Measurements from ENCODE around the gene B4GALT7.

B4GALT7 gene

GRCh38 chr5:177595026-177595585 lies 4.8 kb upstream of the B4GALT7 start:
- Histone ChIP-seq H3K4me1 (ENCODE audit: insufficient read depth, low read length) (no peaks in the 10 kb centered on the region), H3K4me3 (ENCODE audit: low read length) (no peak overlapping the region), H3K27ac (ENCODE audit: low read length) (no peak overlapping the region), H3K9ac (ENCODE audit: low read depth, low read length) (no peak overlapping the region), H3K36me3 (ENCODE audit: insufficient read depth, low read depth, low read length) (peaks cover 37% of the 10 kb centered on the region), H3K27me3 (ENCODE audit: insufficient read depth, low read length) (peaks cover 19% of the 10 kb centered on the region), H3K9me3 (ENCODE audit: insufficient read depth, low read depth, low read length) (no peaks in the 10 kb centered on the region)

GRCh38 chr5:177595991-177596774 lies 3.7 kb upstream of the B4GALT7 start:
- Histone ChIP-seq H3K9me3 (ENCODE audit: insufficient read depth, low read depth, low read length) (no peaks in the 10 kb centered on the region), H3K9ac (ENCODE audit: low read depth, low read length) (no peak overlapping the region), H3K27ac (ENCODE audit: low read length) (no peak overlapping the region), H3K4me1 (ENCODE audit: insufficient read depth, low read length) (no peaks in the 10 kb centered on the region), H3K27me3 (ENCODE audit: insufficient read depth, low read length) (peaks cover 15% of the 10 kb centered on the region), H3K4me3 (ENCODE audit: low read length) (no peak overlapping the region), H3K36me3 (ENCODE audit: insufficient read depth, low read depth, low read length) (peaks cover 37% of the 10 kb centered on the region)

DNA sequence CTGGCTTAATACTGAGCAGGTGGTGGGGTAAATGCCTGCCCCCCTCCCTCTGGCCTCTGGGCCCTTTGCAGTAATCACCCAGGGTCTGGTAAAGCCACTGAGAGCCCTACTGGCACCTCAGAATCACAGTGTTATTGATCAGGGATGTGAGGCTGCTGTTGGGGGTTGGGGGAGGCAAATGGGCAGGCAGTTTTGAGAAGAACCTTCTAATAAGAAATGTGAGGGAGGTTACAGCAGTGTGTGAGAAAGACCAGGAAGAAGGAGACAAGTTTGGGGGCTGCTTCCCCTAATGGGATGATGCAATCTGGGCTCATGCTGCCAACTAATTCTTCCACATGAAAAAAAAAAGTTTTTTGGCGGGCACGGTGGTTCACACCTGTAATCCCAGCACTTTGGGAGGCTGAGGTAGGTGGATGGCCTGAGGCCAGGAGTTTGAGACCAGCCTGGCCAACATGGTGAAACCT lies 3.1 kb upstream of the B4GALT7 start:
- no peaks in the 10 kb centered on the region for H3K4me1 ChIP-seq (ENCODE audit: insufficient read depth, low read length)
- H3K27ac ChIP-seq (ENCODE audit: low read length), result no peak overlapping the region
- H3K9me3 ChIP-seq (ENCODE audit: insufficient read depth, low read depth, low read length), result no peaks in the 10 kb centered on the region
- H3K36me3 ChIP-seq (ENCODE audit: insufficient read depth, low read depth, low read length), result peaks cover 37% of the 10 kb centered on the region
- peaks cover 17% of the 10 kb centered on the region for H3K27me3 ChIP-seq (ENCODE audit: insufficient read depth, low read length)
- no peak overlapping the region for H3K4me3 ChIP-seq (ENCODE audit: low read length)
- H3K9ac ChIP-seq (ENCODE audit: low read depth, low read length), result no peak overlapping the region

DNA sequence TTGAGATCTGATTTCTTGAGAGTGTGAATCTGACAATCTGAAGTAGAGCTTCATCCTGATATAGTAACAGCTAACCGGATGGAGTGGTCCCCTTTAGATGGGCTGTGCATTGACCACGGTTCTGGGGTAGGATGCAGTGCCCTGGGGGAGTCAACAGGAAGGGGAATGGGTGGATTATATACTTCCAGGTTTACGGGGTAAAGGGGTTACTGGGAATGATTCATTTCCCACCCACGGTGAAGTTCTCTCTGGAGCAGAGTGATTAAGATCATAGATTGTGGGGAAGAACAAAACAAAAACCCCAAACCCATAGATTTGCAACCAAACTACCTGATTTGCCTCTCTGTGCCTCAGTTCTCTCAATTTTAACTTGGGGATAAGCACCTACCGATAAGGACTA lies 1.5 kb upstream of the B4GALT7 start:
- Histone ChIP-seq H3K9ac (ENCODE audit: low read depth, low read length) (no peak overlapping the region), H3K36me3 (ENCODE audit: insufficient read depth, low read depth, low read length) (peaks cover 33% of the 10 kb centered on the region), H3K27me3 (ENCODE audit: insufficient read depth, low read length) (peaks cover 17% of the 10 kb centered on the region), H3K27ac (ENCODE audit: low read length) (no peak overlapping the region), H3K4me1 (ENCODE audit: insufficient read depth, low read length) (no peaks in the 10 kb centered on the region), H3K4me3 (ENCODE audit: low read length) (no peak overlapping the region), H3K9me3 (ENCODE audit: insufficient read depth, low read depth, low read length) (no peaks in the 10 kb centered on the region)

DNA sequence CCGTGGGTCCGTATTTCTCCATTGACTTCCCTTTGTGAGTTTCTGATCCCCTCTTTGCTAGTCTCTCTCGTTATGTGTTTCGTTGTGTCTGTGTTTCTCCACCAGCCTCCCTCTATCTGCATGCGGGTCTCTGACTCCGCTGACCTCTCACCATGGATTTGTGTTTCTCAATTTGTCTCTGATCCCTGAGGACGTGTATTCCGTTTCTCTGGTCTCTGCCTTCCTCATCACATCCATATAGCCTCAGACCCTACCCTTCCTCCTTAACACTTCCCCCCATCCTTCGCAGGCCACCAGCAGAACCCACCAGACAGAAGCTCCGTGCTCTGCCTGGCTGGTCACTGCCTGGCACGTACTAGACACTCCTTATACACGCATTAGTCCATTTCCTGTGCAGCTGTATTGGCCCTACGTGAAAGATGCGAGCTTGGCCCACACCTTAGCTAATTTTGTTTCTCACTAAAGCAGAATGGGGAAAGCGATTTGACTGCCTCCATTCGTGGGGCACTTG lies 631 bp downstream of the B4GALT7 start:
- Histone ChIP-seq H3K4me3 (ENCODE audit: low read length) (peak overlapping the region; percentile 92), H3K27ac (ENCODE audit: low read length) (no peak overlapping the region)

GRCh38 chr5:177601126-177601525 lies 1.2 kb downstream of the B4GALT7 start:
- Histone ChIP-seq H3K9me3 (ENCODE audit: insufficient read depth, low read depth, low read length) (no peaks in the 10 kb centered on the region), H3K4me1 (ENCODE audit: insufficient read depth, low read length) (no peaks in the 10 kb centered on the region), H3K36me3 (ENCODE audit: insufficient read depth, low read depth, low read length) (peaks cover 16% of the 10 kb centered on the region), H3K27ac (ENCODE audit: low read length) (no peak overlapping the region), H3K9ac (ENCODE audit: low read depth, low read length) (no peak overlapping the region), H3K4me3 (ENCODE audit: low read length) (peak overlapping the region; percentile 92), H3K27me3 (ENCODE audit: insufficient read depth, low read length) (peaks cover 17% of the 10 kb centered on the region)

More for the DNA sequence above, 631 bp downstream of the B4GALT7 start:
- Histone ChIP-seq H3K9ac (ENCODE audit: low read depth, low read length) (peak overlapping the region; percentile 89), H3K4me1 (ENCODE audit: insufficient read depth, low read length) (no peaks in the 10 kb centered on the region), H3K27me3 (ENCODE audit: insufficient read depth, low read length) (peaks cover 17% of the 10 kb centered on the region), H3K9me3 (ENCODE audit: insufficient read depth, low read depth, low read length) (no peaks in the 10 kb centered on the region), H3K36me3 (ENCODE audit: insufficient read depth, low read depth, low read length) (peaks cover 18% of the 10 kb centered on the region)

DNA sequence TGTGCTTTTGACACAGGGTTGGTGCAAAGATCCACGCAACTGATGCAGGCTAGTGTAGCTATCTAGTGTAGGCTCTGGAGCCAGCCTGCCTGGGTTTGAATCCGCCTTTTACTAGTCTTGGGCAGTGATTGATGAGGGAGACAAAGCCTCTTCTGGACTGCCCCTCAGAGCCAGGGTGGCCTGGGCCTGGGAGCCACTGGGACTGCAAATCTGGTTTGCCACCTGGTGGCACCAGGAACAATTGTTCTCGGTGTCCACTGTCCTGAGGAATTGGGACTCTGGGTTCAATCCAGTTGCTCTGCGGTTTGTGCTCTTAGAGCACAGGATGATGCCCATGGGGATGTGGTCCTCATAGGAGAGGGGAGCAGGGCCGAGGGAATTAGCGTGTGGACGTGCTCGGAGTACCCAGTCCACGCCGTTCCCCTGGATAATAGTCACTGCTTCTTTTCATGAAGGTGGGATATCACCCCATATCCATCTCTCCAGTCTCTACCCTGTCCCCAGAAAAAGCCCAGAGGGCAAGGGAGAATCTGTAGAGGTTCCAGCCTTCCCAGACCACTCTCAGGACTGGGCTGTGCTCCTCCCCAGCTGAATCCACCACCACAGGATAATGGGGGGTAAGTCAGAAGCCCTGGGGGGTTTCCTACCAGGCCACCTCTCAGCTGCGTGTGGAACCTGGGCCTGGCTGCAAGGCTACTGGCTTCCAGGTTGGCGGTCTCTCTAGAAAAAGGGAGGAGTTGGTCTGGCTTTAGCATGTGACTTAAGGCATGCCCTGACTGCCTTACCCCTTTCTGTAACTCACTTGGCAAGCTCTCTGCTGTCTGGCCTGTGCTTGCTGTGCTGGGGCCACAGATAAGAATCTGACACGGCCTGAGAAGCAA lies 1.9 kb downstream of the B4GALT7 start:
- Histone ChIP-seq H3K9ac (ENCODE audit: low read depth, low read length) (no peak overlapping the region), H3K36me3 (ENCODE audit: insufficient read depth, low read depth, low read length) (0 out of 2 replicates have a peak, but pooled peaks cover 9% of the 10 kb centered on the region), H3K4me3 (ENCODE audit: low read length) (no peak overlapping the region), H3K27me3 (ENCODE audit: insufficient read depth, low read length) (peaks cover 17% of the 10 kb centered on the region), H3K9me3 (ENCODE audit: insufficient read depth, low read depth, low read length) (no peaks in the 10 kb centered on the region), H3K27ac (ENCODE audit: low read length) (no peak overlapping the region), H3K4me1 (ENCODE audit: insufficient read depth, low read length) (no peaks in the 10 kb centered on the region)

GRCh38 chr5:177602458-177602830 lies 2.5 kb downstream of the B4GALT7 start:
- Histone ChIP-seq H3K36me3 (ENCODE audit: insufficient read depth, low read depth, low read length) (0 out of 2 replicates have a peak, but pooled peaks cover 9% of the 10 kb centered on the region), H3K9ac (ENCODE audit: low read depth, low read length) (no peak overlapping the region), H3K27ac (ENCODE audit: low read length) (no peak overlapping the region), H3K9me3 (ENCODE audit: insufficient read depth, low read depth, low read length) (no peaks in the 10 kb centered on the region), H3K4me3 (ENCODE audit: low read length) (no peak overlapping the region), H3K27me3 (ENCODE audit: insufficient read depth, low read length) (peaks cover 17% of the 10 kb centered on the region), H3K4me1 (ENCODE audit: insufficient read depth, low read length) (no peaks in the 10 kb centered on the region)

- no peaks in the 10 kb centered on the region for H3K9me3 ChIP-seq (ENCODE audit: insufficient read depth, low read depth, low read length)
- H3K27ac ChIP-seq (ENCODE audit: low read length), result no peak overlapping the region
- peaks cover 14% of the 10 kb centered on the region for H3K27me3 ChIP-seq (ENCODE audit: insufficient read depth, low read length)
- H3K4me3 ChIP-seq (ENCODE audit: low read length), result no peak overlapping the region
- H3K9ac ChIP-seq (ENCODE audit: low read depth, low read length), result no peak overlapping the region; the same call in 1 of the 2 replicates
- H3K36me3 ChIP-seq (ENCODE audit: insufficient read depth, low read depth, low read length), result 0 out of 2 replicates have a peak, but pooled peaks cover 9% of the 10 kb centered on the region
- peaks cover 4% of the 10 kb centered on the region; the same call in 1 of the 2 replicates for H3K4me1 ChIP-seq (ENCODE audit: insufficient read depth, low read length)
These were observed 3.7 kb downstream of the B4GALT7 start for GRCh38 chr5:177603631-177604030.

DNA sequence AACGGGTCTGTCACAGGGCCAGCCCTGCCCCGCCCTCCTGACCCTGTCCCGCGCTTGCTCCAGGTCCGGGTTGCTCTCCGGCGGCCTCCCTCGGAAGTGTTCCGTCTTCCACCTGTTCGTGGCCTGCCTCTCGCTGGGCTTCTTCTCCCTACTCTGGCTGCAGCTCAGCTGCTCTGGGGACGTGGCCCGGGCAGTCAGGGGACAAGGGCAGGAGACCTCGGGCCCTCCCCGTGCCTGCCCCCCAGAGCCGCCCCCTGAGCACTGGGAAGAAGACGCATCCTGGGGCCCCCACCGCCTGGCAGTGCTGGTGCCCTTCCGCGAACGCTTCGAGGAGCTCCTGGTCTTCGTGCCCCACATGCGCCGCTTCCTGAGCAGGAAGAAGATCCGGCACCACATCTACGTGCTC lies 4.2 kb downstream of the B4GALT7 start:
- no peak overlapping the region for H3K27ac ChIP-seq (ENCODE audit: low read length)
- no peaks in the 10 kb centered on the region for H3K9me3 ChIP-seq (ENCODE audit: insufficient read depth, low read depth, low read length)
- peaks cover 10% of the 10 kb centered on the region for H3K27me3 ChIP-seq (ENCODE audit: insufficient read depth, low read length)
- H3K36me3 ChIP-seq (ENCODE audit: insufficient read depth, low read depth, low read length), result 0 out of 2 replicates have a peak, but pooled peaks cover 9% of the 10 kb centered on the region
- no peak overlapping the region for H3K9ac ChIP-seq (ENCODE audit: low read depth, low read length)
- H3K4me3 ChIP-seq (ENCODE audit: low read length), result no peak overlapping the region
- peaks cover 4% of the 10 kb centered on the region; the same call in 1 of the 2 replicates for H3K4me1 ChIP-seq (ENCODE audit: insufficient read depth, low read length)

- peaks cover 4% of the 10 kb centered on the region; the same call in 1 of the 2 replicates for H3K4me1 ChIP-seq (ENCODE audit: insufficient read depth, low read length)
- peaks cover 10% of the 10 kb centered on the region; the same call in 1 of the 2 replicates for H3K27me3 ChIP-seq (ENCODE audit: insufficient read depth, low read length)
- H3K9ac ChIP-seq (ENCODE audit: low read depth, low read length), result no peak overlapping the region
- 0 out of 2 replicates have a peak, but pooled peaks cover 9% of the 10 kb centered on the region for H3K36me3 ChIP-seq (ENCODE audit: insufficient read depth, low read depth, low read length)
- H3K4me3 ChIP-seq (ENCODE audit: low read length), result no peak overlapping the region
- H3K27ac ChIP-seq (ENCODE audit: low read length), result no peak overlapping the region
- no peaks in the 10 kb centered on the region for H3K9me3 ChIP-seq (ENCODE audit: insufficient read depth, low read depth, low read length)
These were observed 4.7 kb downstream of the B4GALT7 start for GRCh38 chr5:177604656-177605055.

All from iPS-20b (cell line).